GM12874 (cell line): ENCODE data around the gene BABAM1.
A peak's percentile ranks its signal among the peaks of the same experiment; 100 is the strongest.

Experiments used
- TF ChIP-seq, protein P1 (sequence below): IDR thresholded peaks from 2 replicates; pipeline ENCODE4 v1.5.1; 2011; ENCODE audit warnings: low read depth, mild to moderate bottlenecking, control low read depth, low read length, moderate library complexity; ENCODE audit not compliant: insufficient read depth

Gene BABAM1

GRCh38 chr19:17303167-17303939, 36.1 kb downstream of the BABAM1 start, which contains the start of gene ABHD8:
Gene ABHD8 (minus strand): TSS chr19:17303425. CDS start chr19:17301616, 1,809 bp downstream.
- TF ChIP-seq, protein P1, sequence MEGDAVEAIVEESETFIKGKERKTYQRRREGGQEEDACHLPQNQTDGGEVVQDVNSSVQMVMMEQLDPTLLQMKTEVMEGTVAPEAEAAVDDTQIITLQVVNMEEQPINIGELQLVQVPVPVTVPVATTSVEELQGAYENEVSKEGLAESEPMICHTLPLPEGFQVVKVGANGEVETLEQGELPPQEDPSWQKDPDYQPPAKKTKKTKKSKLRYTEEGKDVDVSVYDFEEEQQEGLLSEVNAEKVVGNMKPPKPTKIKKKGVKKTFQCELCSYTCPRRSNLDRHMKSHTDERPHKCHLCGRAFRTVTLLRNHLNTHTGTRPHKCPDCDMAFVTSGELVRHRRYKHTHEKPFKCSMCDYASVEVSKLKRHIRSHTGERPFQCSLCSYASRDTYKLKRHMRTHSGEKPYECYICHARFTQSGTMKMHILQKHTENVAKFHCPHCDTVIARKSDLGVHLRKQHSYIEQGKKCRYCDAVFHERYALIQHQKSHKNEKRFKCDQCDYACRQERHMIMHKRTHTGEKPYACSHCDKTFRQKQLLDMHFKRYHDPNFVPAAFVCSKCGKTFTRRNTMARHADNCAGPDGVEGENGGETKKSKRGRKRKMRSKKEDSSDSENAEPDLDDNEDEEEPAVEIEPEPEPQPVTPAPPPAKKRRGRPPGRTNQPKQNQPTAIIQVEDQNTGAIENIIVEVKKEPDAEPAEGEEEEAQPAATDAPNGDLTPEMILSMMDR, result peak; percentile 57

GRCh38 chr19:17303940-17304267, 36.7 kb downstream of the BABAM1 start:
- TF ChIP-seq, protein P1, result no peak

DNA sequence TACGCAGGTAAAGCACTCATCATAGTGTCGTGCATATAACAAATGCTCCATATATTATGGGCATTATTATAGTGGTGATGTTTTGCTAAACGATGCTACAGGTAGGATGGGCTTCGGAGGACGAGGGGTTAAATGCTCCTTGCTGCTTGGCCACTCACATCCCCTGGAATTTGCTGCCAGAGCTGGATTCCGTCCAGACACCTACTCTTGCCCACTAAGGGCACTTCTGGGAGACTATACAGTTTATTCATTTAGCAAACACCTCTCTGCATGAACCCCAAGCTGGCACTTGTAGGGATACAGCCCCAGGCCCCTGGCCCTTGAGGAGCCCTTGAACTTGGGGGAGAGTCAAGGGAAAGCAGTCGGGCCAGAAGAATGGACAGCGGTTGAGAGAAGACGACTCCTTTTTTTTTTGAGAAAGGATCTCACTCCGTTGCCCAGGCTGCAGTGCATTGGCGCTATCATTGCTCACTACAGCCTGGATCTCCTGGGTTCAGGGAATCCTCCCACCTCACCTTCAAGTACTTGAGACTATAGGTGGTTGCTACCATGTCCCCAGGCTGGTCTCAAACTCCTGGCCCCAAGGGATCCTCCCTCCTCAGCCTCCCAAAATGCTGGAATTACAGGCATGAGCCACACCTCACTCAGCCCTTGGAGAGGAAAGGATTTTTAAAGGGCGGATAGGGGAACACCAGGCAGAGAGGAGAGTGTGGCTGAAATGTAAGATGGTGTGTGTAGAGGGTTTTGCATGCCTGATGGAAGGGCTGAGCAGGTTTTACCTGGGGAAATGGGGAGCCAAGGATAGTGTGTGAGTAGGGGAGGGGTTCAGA, 37.4 kb downstream of the BABAM1 start:
- TF ChIP-seq, protein P1, result no peak

DNA sequence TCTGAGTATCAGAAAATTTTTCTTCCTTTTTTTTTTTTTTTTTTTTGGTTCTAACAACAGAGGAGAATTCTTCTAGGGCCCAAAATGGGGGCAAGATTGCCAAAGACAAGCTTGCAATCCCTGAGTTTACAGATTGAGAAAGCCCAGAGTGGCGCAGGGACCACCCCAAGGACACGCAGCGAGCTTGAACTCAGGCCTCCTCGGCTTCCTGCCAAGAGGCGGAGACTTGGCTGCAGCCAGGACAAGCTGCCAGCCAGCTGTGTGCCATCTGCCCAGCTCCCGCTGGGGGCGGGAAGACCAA, 37.9 kb downstream of the BABAM1 start:
- TF ChIP-seq, protein P1, result no peak

GRCh38 chr19:17305517-17306284, 38.5 kb downstream of the BABAM1 start, which contains the start of gene MRPL34:
Gene MRPL34 (plus strand): TSS chr19:17305872. CDS start chr19:17305893, 21 bp downstream.
- TF ChIP-seq, protein P1, result peak; percentile 87

DNA sequence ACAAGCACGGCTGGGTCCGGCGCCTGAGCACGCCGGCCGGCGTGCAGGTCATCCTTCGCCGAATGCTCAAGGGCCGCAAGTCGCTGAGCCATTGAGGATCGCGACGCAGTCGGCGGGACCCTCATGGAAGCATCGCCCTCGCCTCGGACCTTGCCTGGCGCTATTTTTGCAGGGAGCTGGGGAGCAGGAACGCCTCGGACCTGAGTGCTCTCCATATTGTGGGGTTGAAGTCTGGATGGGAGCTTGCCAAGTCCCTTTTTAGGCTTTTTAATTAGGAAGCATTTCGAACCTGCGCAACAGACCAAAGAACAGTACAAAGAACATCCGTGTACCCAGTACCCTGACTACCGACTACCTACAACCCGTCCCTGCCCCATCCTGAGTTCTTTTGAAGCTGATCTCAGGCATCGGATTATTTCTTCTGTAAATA, 39.1 kb downstream of the BABAM1 start:
- TF ChIP-seq, protein P1, result no peak

DNA sequence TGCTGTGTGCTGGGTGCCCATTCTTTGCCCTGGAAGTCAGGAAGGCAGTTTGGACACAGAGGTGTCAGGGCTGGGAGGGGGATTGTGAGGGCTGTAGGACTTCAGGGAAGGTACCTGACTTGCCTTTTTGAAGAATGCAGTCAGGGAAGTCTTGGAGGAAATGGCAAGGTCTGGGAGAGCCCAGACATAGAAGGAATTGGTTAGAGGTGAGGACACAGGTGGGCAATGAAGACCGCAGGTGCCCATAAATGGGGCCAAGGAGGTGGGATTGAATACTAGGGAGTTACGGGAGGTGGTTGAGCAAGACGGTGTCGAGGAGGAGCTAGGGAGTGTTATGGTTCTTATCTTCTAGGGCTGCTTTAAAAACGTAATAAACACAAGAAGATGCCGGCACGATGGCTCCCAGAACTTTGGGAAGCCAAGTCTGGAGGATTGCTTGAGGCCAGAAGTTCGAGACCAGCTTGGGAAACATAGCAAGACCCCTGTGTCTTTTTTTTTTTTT, 40.7 kb downstream of the BABAM1 start:
- TF ChIP-seq, protein P1, result no peak
